HG02623 (cell line): Measurements from ENCODE around the gene GKN2.
"Not testable (repeated sequence)": the region's sequence is repeated elsewhere in the genome, so short reads cannot be mapped to it uniquely, and the experiment has no call there.

ENCODE experiments used
- ATAC-seq: cut with Tn5 transposase; IDR thresholded peaks from one replicate; pipeline ENCODE4 v1.9.1; 2021; ENCODE audit warnings: moderate library complexity; ENCODE audit not compliant: unreplicated experiment

The GKN2 gene

GRCh38 chr2:68961380-68961779 is 8.7 kb upstream of the GKN2 start:
- no peak for ATAC-seq

GRCh38 chr2:68959001-68959400 is 6.3 kb upstream of the GKN2 start:
- no peak for ATAC-seq

GRCh38 chr2:68955432-68955831 is 2.7 kb upstream of the GKN2 start:
- not testable (repeated sequence) for ATAC-seq

- ATAC-seq, result no peak
These were observed 794 bp downstream of the GKN2 start for GRCh38 chr2:68951899-68952298.

GRCh38 chr2:68948710-68949109 is 4.0 kb downstream of the GKN2 start:
- no peak for ATAC-seq

GRCh38 chr2:68946117-68946516 is 6.6 kb downstream of the GKN2 start:
- ATAC-seq, result no peak

GRCh38 chr2:68943581-68944568 is 8.8 kb downstream of the GKN2 start:
- no peak for ATAC-seq

- no peak for ATAC-seq
These were observed 9.9 kb downstream of the GKN2 start for GRCh38 chr2:68942827-68943226.

- ATAC-seq, result no peak
These were observed 12.3 kb downstream of the GKN2 start for GRCh38 chr2:68940369-68940768.

- ATAC-seq, result no peak
These were observed 12.7 kb downstream of the GKN2 start for GRCh38 chr2:68939962-68940361.

- ATAC-seq, result no peak
These were observed 13.8 kb downstream of the GKN2 start for GRCh38 chr2:68938938-68939337.

GRCh38 chr2:68937346-68938055 is 15.2 kb downstream of the GKN2 start:
- ATAC-seq, result no peak

- ATAC-seq, result no peak
These were observed 15.8 kb downstream of the GKN2 start for GRCh38 chr2:68936889-68937288.

GRCh38 chr2:68936427-68936826 is 16.3 kb downstream of the GKN2 start:
- ATAC-seq, result no peak

GRCh38 chr2:68935471-68935870 is 17.2 kb downstream of the GKN2 start:
- ATAC-seq, result no peak

- no peak for ATAC-seq
These were observed 18.7 kb downstream of the GKN2 start for GRCh38 chr2:68934021-68934420.

GRCh38 chr2:68932402-68932801 is 20.3 kb downstream of the GKN2 start:
- no peak for ATAC-seq

GRCh38 chr2:68931799-68932198 is 20.9 kb downstream of the GKN2 start:
- ATAC-seq, result no peak

GRCh38 chr2:68931149-68931711 is 21.5 kb downstream of the GKN2 start:
- no peak for ATAC-seq

GRCh38 chr2:68926796-68927195 is 25.9 kb downstream of the GKN2 start:
- no peak for ATAC-seq

- ATAC-seq, result no peak
These were observed 27.3 kb downstream of the GKN2 start for GRCh38 chr2:68925295-68925896.
